T-helper 22 cell (primary cell): Measurements from ENCODE around the gene POMZP3.
"Not testable (repeated sequence)": the region's sequence is repeated elsewhere in the genome, so short reads cannot be mapped to it uniquely, and the experiment has no call there.

Experiments used
- DNase-seq: peaks from one replicate; pipeline ENCODE4 v3.0.0-alpha.2; 2020; ENCODE audit warnings: low read depth

POMZP3 gene

DNA sequence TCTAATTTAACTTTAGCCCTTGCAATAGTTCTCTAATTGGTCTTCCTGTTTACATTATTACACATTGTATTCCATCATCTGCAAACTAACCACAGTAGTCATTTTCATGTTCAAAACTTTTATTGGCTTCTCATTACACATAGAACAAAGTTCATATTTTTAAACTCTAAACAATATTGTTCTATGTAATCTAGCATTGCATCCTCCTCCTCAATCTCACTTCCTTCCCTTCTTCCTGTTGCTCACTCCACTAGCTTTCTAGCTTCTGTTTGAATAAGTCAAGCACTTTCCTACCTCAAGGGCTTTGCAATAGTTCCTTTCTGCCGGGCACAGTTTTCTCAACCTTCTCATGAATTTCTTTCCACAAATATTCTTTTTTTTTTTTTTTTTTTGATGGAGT is 38.5 kb downstream of the POMZP3 start:
- DNase-seq = not testable (repeated sequence)

DNA sequence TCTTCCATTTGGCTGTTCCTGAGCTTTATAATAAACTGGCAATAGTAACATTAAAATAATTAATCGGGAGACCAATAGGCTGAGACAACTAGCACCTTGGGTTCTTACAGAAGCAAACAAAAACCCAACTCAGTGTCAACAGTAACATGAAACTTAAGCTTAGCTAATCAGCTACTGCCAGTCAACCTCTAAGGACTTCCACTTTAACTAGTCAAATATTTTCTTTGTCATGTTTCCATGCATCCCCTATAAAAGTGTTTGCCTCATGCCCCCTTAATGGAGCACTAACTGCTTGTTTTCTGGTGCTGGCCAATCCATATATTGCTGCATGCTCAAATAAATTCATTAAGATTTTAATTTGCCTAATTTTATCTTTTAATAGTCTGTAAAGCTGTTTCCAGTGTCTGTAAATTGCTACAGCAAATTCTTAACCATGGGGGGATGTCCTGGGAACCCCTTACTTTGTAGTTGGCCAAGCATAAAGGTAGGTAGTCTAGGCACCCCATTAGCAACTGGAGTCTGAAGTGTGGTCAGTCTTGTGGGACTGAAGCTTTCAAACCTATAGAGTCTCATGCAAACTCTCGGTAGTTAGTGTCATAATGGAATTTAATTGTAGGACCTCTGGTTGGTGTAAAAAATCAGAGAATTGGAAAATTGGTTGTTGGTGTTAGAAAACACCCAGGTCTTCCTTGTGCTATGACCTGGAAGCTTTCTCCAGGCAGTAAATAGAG is 40.3 kb downstream of the POMZP3 start:
- not testable (repeated sequence) for DNase-seq

DNA sequence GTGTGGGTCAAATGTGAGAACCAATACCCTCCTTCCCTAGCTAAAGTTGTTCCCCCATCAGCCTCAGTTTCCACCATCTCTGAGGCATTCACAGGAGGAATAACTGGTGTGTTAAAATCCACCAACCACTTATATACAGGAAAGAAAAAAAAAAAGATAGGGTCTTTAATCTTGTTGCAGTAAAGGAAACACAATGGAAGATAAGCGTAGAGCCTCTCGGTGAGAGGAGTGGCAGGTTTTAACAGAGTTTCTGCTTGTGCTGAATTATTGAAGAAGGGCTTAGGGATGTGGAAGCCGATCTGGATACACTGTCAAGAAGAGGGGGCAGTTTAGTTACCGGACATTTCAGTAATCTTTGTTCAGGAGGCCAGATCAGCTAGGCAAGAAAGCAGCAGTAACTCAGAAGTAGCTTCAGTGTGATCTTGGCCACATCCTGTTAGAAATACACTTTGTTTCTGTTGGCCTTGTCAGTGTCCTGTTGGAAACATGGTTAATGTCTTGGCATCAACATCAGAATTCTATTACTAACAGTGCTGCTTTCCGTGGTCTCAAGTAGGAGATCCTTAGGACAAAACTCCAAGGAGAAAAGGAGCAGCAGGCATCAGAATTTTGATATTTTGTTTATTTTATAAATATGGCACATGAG is 43.3 kb downstream of the POMZP3 start:
- DNase-seq = not testable (repeated sequence)

DNA sequence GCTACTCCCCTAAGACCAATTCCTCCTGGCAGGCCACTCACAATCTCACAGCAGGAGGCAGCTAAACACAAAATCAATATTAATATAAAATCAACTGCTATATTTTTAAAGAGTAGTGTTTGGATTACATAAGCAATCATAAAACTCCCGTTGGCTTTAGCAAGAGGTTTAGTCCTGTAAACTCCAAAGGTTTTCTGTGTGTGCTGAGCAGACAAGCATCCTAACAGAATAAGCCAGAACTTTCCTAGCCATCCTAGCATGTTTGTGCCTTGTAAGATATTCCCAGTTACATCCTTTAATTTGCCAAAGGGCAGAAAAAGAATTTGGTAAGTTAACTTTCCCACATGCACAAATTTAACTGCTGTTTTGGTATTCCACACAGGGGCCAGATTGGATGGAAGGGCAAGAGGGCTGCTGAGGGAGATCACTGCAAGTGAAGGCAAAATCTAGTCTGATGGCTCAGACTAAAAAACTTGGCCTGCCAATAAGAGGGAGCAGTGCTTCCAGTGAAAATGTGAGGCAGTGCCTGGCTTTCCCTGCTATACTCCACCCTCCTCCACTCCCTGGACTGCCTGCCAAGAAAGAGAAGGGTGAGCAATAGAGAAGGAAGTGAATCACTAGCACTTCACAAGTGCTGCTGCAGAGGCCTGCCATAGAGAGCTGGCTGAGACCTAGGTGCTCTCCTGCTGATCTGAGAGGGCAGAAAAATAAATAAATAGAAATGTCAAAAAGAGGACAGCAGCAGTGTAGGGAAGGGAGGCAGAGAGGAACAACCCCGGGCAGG is 44.0 kb downstream of the POMZP3 start:
- DNase-seq = not testable (repeated sequence)

DNA sequence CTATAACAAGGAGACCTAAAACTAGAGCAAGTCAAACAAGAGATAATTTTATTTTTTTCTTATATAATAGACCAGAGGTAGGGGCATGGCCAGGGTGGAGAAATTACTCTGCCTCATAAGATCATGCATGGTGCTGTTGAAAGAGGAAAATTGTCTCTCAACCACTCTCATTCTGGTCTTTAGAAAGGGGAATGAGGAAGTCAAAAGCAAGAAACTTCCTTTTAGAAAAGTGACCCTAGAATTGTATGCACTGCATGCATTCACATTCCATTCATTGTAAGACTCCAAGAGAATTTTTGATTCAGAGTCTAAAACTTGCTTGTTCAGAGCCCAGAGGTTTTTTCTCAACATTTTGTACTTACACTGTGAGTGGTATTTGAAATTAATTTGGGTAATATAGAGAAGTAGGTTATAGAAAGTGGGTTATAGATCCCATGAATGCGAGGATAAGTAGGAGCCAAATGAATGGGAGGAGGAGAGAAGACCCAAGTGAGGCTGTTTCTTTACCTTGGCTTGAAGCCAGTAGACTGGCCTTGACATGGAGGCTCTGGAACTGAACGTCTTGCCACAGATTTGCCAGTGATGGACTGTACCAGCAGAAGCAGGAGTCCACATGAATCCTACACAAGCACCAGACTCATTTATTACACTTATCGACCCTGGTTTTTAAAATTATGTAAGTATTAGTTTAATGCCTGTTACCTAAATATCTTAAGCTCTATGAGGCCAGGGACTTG is 51.0 kb downstream of the POMZP3 start:
- DNase-seq = not testable (repeated sequence)

DNA sequence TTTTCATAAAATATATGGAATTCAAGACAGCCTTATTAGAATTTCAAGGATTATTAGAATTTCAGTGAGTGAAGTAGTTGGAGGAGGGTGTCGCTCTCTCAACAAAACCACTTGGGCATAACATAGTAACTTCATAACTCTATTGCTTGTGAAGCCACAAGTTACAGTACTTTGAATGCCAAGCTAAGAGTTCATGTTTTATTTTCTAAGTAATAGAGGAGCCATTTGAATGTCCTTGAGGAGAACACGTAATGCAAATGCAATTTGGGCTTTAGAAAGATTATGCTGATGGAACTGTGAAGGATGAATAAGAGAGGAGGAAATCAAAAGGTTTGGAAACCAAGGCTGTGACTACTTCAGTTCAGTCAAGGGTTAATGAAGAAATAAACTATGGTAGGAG is 51.6 kb downstream of the POMZP3 start:
- not testable (repeated sequence) for DNase-seq

DNA sequence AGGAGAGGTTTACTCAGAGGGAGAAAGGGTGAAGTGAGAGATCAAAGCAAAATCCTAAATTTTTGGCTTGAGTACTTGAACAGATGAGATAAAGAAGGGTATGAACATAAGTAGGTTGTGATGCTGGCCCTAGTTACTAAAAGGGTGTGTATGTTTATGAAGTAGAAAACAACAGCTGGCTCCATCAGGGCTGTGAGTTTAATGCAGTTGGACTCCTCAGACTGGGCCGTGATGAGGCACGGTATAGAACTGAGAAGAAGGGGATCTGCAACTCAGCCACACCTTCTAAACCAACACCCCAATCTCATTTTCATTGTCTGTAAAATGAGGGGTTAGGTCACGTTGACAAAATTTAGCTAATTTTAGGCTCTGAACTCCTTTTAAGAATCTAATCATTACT is 54.8 kb downstream of the POMZP3 start:
- not testable (repeated sequence) for DNase-seq

DNA sequence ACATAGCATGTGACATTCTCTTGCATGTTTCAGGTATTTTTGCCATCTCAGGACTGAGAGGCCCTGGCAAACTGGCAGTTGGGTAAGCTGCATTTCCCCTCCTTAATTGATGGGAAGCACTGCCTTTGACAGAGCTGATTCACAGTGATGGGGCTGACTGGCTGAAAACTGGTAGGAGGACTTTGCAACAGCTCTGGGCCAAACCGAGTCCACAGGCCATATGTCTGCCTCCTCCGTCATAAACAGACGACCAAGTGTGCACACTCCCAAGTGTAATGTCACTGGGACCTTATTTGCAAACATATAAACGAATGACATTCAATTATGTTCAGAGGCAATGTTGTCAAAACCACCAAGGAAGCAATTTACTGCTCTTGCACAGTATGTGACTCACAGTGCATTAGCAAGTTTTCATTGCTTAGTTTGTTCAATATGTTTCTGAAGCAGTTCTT is 56.7 kb downstream of the POMZP3 start:
- not testable (repeated sequence) for DNase-seq

DNA sequence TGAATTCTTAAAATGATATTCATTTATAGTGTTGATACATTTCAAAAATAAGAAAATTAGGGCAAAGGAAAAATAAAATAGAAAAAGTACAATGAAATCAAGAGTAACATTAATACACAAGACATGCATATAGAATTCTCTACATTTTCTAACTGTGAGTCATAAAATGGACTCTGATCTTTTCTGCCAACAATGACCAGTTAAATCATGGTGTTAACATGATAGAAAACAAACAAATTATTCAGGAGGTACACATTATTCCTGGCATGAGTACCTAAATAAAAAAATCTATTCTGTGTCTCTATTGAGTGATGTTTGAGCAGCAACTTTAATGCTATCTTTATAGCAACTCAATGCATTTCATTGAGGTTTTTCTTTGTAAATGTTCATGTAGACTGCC is 58.3 kb downstream of the POMZP3 start:
- not testable (repeated sequence) for DNase-seq

DNA sequence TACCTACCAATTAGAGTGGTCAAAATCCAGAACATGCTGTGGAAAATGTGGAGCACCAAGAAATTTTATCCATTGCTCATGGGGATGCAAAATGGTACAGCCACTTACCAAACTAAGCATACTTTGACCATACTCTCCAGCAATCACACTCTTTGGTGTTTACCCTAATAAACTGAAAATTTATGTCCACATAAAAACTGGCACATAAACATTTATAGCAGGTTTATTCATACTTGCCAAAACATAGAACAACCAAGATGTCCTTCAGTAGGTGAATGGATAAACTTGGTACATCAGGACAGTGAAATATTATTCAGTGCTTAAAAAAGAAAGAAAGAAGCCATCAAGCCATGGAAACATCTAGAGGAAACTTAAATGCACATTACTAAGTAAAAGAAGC is 59.3 kb downstream of the POMZP3 start:
- DNase-seq = not testable (repeated sequence)

DNA sequence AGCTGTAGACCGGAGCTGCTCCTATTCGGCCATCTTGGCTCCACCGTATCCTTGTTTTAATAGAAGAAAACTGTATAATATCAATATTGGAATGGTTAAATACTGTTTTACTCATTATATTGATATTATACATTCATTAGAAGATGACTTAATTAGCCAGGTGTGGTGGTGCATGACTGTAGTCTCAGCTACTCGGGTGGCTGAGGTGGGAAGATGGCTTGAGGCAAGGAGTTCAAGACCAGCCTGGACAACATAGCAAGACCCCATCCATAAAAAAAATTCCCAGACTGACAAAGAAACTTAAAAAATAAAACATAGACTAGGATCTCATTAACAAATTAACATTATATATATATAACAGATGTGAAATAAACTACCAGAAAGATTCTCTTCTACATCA is 59.8 kb downstream of the POMZP3 start:
- DNase-seq = not testable (repeated sequence)

DNA sequence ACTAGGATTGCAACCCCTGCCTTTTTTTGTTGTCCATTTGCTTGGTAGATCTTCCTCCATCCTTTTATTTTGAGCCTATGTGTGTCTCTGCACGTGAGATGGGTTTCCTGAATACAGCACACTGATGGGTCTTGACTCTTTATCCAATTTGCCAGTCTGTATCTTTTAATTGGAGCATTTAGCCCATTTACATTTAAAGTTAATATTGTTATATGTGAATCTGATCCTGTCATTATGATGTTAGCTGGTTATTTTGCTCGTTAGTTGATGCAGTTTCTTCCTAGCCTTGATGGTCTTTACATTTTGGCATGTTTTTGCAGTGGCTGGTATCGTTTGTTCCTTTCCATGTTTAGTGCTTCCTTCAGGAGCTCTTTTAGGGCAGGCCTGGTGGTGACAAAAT is 62.1 kb downstream of the POMZP3 start:
- not testable (repeated sequence) for DNase-seq

DNA sequence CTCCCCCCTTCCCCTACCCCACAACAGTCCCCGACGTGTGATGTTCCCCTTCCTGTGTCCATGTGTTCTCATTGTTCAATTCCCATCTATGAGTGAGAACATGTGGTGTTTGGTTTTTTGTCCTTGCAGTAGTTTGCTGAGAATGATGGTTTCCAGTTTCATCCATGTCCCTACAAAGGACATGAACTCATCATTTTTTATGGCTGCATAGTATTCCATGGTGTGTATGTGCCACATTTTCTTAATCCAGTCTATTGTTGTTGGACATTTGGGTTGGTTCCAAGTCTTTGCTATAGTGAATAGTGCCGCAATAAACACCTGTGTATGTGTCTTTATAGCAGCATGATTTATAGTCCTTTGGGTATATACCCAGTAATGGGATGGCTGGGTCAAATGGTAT is 65.7 kb downstream of the POMZP3 start:
- DNase-seq = not testable (repeated sequence)

DNA sequence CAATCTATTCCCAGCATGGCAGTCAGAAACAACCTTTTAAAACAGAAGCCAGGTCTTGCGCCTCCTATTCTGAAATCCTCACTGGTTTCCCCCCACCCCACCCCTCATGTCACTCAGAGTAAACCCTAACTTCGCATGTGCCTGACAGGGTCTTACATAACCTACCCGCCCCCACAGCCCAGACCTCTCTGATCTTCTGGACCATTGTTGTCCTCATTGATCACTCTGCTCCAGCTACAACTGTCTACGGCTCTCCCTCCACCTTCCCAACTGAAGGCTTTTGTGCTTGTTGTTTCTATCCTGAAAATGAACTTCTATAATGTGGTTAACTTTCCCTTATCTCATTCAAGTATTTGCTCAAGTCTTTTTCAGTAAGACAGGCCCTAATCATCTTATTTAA is 66.9 kb downstream of the POMZP3 start:
- DNase-seq = not testable (repeated sequence)
